HL-60 (cell line): ENCODE data around the gene C17orf78.
"Not testable (repeated sequence)": the region's sequence is repeated elsewhere in the genome, so short reads cannot be mapped to it uniquely, and the experiment has no call there.

ENCODE experiments used
- DNase-seq, 2 experiments: peaks; one replicate each; pipeline ENCODE4 v3.0.0-alpha.2; 2010 to 2020; ENCODE audit warnings: low read depth in 1 of 2, low spot score in 1 of 2
- H3K27ac ChIP-seq: fragments of 250-450 bp; sonication (Bioruptor Pico); replicated peaks from 2 replicates; pipeline ENCODE4 v1.5.1; 2020; ENCODE audit warnings: mild to moderate bottlenecking, moderate library complexity
- H3K27me3 ChIP-seq: fragments of 250-450 bp; sonication (Bioruptor Pico); 2 replicates; pipeline ENCODE4 v1.5.1; 2021; ENCODE audit warnings: mild to moderate bottlenecking, moderate library complexity; ENCODE audit not compliant: insufficient read depth, poor library complexity, severe bottlenecking
- H3K4me3 ChIP-seq: replicated peaks from 2 replicates; pipeline ENCODE4 v1.5.1; 2011; ENCODE audit warnings: mild to moderate bottlenecking, control low read depth, low read length; ENCODE audit not compliant: insufficient read depth
- GABPA ChIP-seq: IDR thresholded peaks from 2 replicates; pipeline ENCODE4 v1.6.1; 2012; ENCODE audit warnings: low read depth
- POLR2AphosphoS5 ChIP-seq: IDR thresholded peaks from 2 replicates; pipeline ENCODE4 v1.6.1; 2012; ENCODE audit warnings: low read depth
- SPI1 ChIP-seq: IDR thresholded peaks from 2 replicates; pipeline ENCODE4 v1.6.1; 2012; ENCODE audit warnings: low read depth, mild to moderate bottlenecking, borderline replicate concordance
- TF ChIP-seq, protein P1 (sequence below): IDR thresholded peaks from 2 replicates; pipeline ENCODE4 v1.6.1; 2012; ENCODE audit warnings: low read depth; ENCODE audit not compliant: insufficient replicate concordance
- TF ChIP-seq, protein P2 (sequence below): IDR thresholded peaks from one replicate; pipeline ENCODE4 v1.5.1; 2011; ENCODE audit warnings: low read length, control low read depth, inconsistent platforms; ENCODE audit not compliant: insufficient read depth

The C17orf78 gene

DNA sequence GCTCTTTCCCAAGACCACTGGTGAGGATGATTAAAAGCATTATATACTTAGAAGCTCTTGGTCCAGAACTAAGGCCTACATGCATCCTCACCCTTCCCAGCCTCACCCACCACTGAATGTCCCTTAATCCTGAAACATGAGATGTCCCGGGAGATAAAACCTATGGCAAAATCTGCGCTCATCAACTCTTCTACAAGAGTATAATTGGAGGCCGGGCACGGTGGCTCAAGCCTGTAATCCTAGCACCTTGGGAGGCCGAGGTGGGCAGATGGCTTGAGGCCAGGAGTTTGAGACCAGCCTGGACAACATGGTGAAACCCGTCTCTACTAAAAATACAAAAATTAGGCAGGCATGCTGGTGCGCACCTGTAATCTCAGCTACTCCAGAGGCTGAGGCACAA, 17.6 kb downstream of the C17orf78 start:
- Histone ChIP-seq H3K27me3 (no peaks in the 10 kb centered on the region), H3K4me3 (no peak overlapping the region), H3K27ac (no peak overlapping the region)
- DNase-seq = no peak
- TF ChIP-seq POLR2AphosphoS5 (no peak), SPI1 (no peak), GABPA (no peak)
- TF ChIP-seq, protein P1, sequence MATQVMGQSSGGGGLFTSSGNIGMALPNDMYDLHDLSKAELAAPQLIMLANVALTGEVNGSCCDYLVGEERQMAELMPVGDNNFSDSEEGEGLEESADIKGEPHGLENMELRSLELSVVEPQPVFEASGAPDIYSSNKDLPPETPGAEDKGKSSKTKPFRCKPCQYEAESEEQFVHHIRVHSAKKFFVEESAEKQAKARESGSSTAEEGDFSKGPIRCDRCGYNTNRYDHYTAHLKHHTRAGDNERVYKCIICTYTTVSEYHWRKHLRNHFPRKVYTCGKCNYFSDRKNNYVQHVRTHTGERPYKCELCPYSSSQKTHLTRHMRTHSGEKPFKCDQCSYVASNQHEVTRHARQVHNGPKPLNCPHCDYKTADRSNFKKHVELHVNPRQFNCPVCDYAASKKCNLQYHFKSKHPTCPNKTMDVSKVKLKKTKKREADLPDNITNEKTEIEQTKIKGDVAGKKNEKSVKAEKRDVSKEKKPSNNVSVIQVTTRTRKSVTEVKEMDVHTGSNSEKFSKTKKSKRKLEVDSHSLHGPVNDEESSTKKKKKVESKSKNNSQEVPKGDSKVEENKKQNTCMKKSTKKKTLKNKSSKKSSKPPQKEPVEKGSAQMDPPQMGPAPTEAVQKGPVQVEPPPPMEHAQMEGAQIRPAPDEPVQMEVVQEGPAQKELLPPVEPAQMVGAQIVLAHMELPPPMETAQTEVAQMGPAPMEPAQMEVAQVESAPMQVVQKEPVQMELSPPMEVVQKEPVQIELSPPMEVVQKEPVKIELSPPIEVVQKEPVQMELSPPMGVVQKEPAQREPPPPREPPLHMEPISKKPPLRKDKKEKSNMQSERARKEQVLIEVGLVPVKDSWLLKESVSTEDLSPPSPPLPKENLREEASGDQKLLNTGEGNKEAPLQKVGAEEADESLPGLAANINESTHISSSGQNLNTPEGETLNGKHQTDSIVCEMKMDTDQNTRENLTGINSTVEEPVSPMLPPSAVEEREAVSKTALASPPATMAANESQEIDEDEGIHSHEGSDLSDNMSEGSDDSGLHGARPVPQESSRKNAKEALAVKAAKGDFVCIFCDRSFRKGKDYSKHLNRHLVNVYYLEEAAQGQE = no peak
- TF ChIP-seq, protein P2, sequence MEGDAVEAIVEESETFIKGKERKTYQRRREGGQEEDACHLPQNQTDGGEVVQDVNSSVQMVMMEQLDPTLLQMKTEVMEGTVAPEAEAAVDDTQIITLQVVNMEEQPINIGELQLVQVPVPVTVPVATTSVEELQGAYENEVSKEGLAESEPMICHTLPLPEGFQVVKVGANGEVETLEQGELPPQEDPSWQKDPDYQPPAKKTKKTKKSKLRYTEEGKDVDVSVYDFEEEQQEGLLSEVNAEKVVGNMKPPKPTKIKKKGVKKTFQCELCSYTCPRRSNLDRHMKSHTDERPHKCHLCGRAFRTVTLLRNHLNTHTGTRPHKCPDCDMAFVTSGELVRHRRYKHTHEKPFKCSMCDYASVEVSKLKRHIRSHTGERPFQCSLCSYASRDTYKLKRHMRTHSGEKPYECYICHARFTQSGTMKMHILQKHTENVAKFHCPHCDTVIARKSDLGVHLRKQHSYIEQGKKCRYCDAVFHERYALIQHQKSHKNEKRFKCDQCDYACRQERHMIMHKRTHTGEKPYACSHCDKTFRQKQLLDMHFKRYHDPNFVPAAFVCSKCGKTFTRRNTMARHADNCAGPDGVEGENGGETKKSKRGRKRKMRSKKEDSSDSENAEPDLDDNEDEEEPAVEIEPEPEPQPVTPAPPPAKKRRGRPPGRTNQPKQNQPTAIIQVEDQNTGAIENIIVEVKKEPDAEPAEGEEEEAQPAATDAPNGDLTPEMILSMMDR = no peak

DNA sequence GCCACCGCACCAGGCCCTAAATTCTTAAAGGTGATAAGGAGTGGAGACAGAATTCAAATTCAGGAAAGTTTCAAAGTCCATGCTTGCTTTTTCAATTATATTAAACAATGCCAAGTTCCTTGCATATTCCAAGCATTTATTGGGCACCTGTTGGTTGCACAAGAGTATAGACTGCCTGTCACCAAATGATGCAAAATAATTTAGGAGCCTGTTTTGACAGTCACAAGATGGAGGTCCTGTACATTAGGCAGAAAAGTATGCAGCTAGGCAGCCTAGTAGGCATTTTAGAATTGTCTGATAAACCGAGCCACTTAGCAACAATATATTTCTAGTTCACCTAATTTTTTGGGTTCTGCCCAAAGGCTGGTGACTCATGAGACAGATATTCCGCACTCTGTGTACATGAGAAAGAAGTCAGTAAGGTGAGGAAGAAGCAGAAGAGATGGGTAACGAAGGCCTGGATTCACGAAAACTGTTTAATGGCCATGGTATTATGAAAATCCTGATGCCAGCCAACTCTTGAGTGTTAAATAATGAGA, 23.5 kb downstream of the C17orf78 start:
- no peak for DNase-seq
- TF ChIP-seq, protein P2 = no peak
- TF ChIP-seq, protein P1 = no peak
- TF ChIP-seq SPI1 = no peak
- TF ChIP-seq GABPA = no peak
- TF ChIP-seq POLR2AphosphoS5 = no peak
- H3K27ac ChIP-seq = no peak overlapping the region
- H3K27me3 ChIP-seq = no peaks in the 10 kb centered on the region
- H3K4me3 ChIP-seq = no peak overlapping the region

DNA sequence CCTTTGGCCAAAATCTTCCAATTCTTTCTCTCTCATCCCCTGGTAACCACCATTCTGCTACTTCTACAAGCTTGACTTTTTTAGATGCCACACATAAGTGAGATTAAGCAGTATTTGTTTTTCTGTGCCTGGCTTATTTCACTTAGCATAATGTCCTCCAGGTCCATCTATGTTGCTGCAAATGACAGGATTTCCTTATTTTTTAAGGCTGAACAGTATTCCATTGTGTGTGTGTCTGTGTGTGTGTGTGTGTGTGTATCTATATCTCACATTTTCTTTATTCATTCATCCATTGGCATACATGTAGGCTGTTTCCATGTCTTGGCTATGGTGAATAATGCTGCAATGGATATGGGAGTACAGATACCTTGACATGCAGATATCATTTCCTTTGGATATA, 24.7 kb downstream of the C17orf78 start:
- no peak for DNase-seq
- Histone ChIP-seq H3K27me3 (no peaks in the 10 kb centered on the region), H3K4me3 (no peak overlapping the region), H3K27ac (no peak overlapping the region)
- no peak for TF ChIP-seq POLR2AphosphoS5
- no peak for TF ChIP-seq SPI1
- TF ChIP-seq, protein P1 = no peak
- TF ChIP-seq, protein P2 = no peak
- no peak for TF ChIP-seq GABPA

DNA sequence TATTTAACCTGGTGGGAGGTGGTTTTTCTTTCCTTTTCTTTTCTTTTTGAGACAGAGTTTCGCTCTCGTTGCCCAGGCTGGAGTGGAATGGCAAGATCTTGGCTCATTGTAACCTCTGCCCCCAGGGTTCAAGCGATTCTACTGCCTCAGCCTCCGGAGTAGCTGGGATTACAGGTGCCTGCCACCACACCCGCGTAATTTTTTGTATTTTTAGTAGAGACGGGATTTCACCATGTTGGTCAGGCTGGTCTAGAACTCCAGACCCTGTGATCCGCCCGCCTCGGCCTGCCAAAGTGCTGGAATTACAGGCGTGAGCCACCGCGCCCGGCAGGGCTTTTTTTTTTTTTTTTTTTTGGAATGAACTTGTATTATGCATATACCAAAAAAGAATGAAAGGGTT, 29.7 kb downstream of the C17orf78 start:
- H3K4me3 ChIP-seq = peak overlapping the region; percentile 83
- not testable (repeated sequence) for H3K27me3 ChIP-seq, H3K27ac ChIP-seq
- peak in 1 of 2 experiments; percentile 2 for DNase-seq
